ENCODE data around the gene RBMS2.

Gene RBMS2

DNA sequence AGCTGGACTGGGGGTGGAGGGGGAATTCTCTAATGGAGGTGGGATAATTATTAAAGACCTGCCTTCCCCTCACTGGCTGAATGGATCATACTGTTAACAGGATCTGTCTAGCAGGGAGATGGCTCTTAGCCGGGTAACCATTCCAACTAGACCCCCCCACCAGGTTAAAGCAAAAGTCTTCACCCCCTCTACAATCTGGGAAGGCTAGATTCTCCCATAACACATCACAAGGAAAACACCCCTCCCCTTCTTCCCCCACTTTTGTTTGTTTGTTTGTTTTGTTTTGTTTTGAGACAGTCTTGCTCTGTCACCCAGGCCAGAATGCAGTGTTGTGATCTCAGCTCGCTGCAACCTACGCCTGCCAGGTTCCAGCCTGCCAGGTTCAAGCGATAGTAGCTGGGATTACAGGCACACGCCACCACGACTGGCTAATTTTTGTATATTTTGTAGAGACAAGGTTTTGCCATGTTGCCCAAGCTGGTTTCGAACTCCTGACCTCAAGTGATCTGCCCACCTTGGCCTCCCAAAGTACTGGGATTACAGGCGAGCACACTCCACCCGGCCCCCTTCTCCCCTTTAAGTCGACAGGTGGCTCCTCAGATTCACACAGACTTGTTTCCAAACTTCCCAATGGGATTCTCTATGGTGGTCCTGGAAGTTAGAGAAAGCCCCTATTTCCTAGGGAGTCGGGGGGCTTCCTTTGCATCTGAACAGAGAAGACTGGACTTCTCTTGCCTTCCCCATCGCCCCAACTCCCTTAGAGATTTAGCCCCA is 112.0 kb downstream of the RBMS2 start:
- Mint-ChIP-seq H3K27ac (peak overlapping the region; percentile 91), H3K27me3 (no peaks in the 10 kb centered on the region), H3K9me3 (no peaks in the 10 kb centered on the region), H3K4me3 (peak overlapping the region; percentile 99), H3K4me1 (peaks cover 74% of the 10 kb centered on the region), H3K36me3 (peaks cover 37% of the 10 kb centered on the region)
- CTCF ChIA-PET, result interaction anchor here (0.6 to 4.2 kb wide), 7 partner anchors 11 to 448 kb away, joined by 3 to 34 read pairs (median 3); partner anchors contain the start of gene ATP5F1B
- DNase-seq, result no peak

GRCh38 chr12:56634242-56634836 is 112.7 kb downstream of the RBMS2 start:
- Mint-ChIP-seq H3K27ac (peak overlapping the region; percentile 91), H3K27me3 (no peaks in the 10 kb centered on the region), H3K4me3 (peak overlapping the region; percentile 99), H3K9me3 (no peaks in the 10 kb centered on the region), H3K4me1 (peaks cover 75% of the 10 kb centered on the region), H3K36me3 (peaks cover 36% of the 10 kb centered on the region)
- peak; percentile 49 for DNase-seq
- CTCF ChIA-PET, result interaction anchor here (1.3 to 4.2 kb wide), 5 partner anchors 12 to 121 kb away, joined by 3 to 34 read pairs (median 5); no protein-coding TSS in a partner anchor

DNA sequence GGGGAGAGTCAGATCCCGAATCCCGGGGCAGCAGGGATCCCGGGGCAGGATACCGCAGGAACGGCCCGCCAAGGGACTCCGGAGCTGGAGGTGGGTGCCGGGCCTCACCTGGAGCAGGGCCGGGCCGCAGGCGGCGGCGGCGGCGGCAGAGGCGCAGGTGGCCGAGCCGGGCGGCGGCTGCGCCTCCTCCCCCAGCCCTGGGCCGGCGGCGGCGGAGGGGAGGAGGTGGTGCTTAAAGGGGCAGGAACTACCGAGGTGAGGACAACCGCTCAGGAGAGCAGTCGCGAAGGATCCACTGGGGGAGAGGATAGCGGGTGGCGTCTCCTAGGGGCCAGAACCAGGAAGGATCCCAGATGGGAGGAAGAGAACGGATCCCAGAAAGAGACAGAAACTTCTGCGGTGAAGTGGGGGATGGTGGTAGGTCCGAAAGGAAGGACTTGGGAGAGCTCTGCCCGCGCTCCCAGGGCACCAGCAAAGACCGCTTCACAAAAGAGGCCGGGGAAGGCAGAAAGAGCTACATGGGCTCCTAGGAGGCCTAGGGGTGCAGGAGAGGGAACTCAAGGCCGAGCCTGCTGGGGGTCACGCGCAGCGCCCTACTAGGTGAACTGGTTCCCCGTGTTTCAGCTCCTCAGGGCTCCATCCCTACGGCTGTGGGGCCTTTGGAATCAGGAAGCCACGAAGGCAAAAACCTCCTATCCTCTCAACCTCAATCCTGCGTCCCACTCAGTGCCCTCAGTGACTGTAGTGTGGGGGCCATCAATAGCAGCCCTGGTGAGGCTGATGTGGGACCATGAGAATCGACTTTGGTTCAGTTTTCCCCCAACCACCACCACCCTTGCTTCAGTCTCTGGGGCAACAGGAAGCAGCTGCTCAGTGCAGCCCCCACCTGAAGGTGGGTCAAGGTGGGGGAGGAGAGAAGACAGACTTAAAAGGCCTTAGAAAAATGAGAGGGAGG is 113.5 kb downstream of the RBMS2 start:
- DNase-seq, result peak; percentile 82
- Mint-ChIP-seq H3K9me3 (no peaks in the 10 kb centered on the region), H3K27ac (peak overlapping the region; percentile 97), H3K4me1 (peaks cover 80% of the 10 kb centered on the region), H3K4me3 (peak overlapping the region; percentile 99), H3K36me3 (peaks cover 40% of the 10 kb centered on the region), H3K27me3 (no peaks in the 10 kb centered on the region)
- CTCF ChIA-PET, result interaction anchor here (0.8 to 4.2 kb wide), 12 partner anchors 9 to 121 kb away, joined by 3 to 34 read pairs (median 8); partner anchors contain the start of genes ATP5F1B and NACA

DNA sequence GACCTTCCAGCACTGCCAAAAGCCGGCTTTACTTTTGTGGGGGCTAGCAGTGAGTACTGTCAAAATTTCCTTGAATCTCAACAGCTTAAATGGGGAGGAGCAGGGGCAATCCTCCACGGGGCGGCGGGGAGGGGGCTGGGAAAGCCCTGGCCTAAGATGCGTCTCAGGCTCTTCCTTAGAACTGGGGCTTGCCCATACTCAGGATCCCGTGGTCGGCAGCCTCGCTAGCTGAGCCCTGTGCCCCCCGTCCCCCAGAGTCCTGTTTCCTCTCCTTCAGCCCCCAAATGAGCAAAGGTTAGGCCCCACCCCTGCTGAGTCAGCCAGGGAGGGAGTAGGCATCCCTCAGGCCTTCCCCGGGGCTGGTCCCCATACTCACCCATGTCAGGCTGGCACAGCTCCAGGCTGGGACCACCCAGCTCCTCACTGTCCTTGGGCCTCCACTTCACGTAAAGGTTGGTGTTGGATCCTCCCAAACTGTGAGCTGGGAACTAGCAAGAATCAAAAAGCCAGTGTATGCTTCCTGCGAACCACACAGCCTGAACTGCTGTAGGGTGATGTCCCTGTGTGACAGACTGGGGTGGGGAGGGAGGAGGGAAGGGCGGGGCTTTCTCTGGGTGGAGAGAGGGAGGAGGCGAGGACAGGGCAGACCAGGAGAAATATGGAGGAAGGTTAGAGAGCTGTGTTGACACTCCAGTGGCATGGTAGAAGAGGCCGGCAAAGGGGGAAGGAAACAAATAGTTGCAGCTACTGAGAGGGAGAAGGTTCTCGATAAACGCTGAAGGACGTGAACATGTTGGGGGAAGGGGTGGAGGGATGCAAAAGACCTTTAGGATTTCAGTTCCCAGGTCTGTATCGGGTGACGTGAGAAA is 114.4 kb downstream of the RBMS2 start:
- peak; percentile 93 for DNase-seq
- H3K27ac Mint-ChIP-seq, result peak overlapping the region; percentile 97
- peaks cover 42% of the 10 kb centered on the region for H3K36me3 Mint-ChIP-seq
- peaks cover 75% of the 10 kb centered on the region for H3K4me1 Mint-ChIP-seq
- CTCF ChIA-PET, result interaction anchor here (0.8 to 4.2 kb wide), 28 partner anchors 8 to 365 kb away, joined by 3 to 34 read pairs (median 6); partner anchors contain the start of genes ATP5F1B, NACA, PTGES3 and RBMS2
- no peaks in the 10 kb centered on the region for H3K27me3 Mint-ChIP-seq
- H3K4me3 Mint-ChIP-seq, result peak overlapping the region; percentile 99
- H3K9me3 Mint-ChIP-seq, result no peaks in the 10 kb centered on the region

- Mint-ChIP-seq H3K4me3 (peak overlapping the region; percentile 99), H3K9me3 (no peaks in the 10 kb centered on the region), H3K27me3 (no peaks in the 10 kb centered on the region), H3K27ac (peak overlapping the region; percentile 97), H3K4me1 (peaks cover 66% of the 10 kb centered on the region), H3K36me3 (peaks cover 44% of the 10 kb centered on the region)
- peak; percentile 96 for DNase-seq
- CTCF ChIA-PET, result interaction anchor here (0.7 to 4.2 kb wide), 28 partner anchors 9 to 365 kb away, joined by 3 to 34 read pairs (median 6); partner anchors contain the start of genes ATP5F1B, NACA, PTGES3 and RBMS2
Measured at GRCh38 chr12:56636675-56637540, 115.3 kb downstream of the RBMS2 start.

DNA sequence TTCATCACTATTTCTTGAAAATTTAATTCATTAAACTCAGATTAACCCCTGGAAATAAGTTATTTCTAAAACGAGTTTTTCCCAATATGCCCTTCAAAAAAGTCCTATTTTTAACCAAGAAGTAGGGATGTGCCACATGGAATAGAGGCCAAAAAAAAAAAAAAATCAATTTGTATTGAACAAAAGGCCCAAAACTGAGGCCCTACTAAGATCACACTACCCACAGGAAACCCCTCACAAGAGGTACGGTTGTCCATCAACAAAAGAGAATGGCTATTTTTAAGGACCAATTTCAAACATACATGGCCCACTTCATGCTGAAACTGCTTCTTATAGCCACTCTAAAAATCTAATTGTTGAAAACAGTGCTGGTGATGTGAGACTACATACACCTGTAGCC is 116.0 kb downstream of the RBMS2 start:
- peaks cover 66% of the 10 kb centered on the region for H3K4me1 Mint-ChIP-seq
- H3K36me3 Mint-ChIP-seq, result peaks cover 51% of the 10 kb centered on the region
- CTCF ChIA-PET, result interaction anchor here (1.1 kb wide), 1 partner anchor 9 kb away, joined by 3 read pairs; no protein-coding TSS in a partner anchor
- DNase-seq, result no peak
- no peaks in the 10 kb centered on the region for H3K27me3 Mint-ChIP-seq
- H3K27ac Mint-ChIP-seq, result peak overlapping the region; percentile 97
- no peaks in the 10 kb centered on the region for H3K9me3 Mint-ChIP-seq
- no peak overlapping the region for H3K4me3 Mint-ChIP-seq

DNA sequence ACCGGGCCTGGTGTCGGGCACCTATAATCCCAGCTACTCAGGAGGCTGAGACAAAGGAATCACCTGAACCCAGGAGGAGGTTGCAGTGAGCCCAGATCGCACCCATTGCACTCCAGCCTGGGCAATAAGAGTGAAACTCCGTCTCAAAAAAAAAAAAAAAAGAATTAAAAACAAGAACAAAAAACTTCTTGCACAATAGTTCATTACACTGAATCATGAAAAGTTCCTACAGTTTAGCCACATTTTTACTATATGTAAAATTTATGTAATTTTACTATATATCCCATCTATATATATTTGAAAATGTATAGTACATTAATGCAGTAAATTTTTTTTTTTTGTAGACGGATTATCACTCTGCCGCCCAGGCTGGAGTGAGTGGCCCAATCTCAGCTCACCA is 119.6 kb downstream of the RBMS2 start:
- no peak for DNase-seq
- Mint-ChIP-seq H3K4me3 (no peak overlapping the region), H3K27me3 (no peaks in the 10 kb centered on the region), H3K36me3 (peaks cover 68% of the 10 kb centered on the region), H3K27ac (no peak overlapping the region), H3K4me1 (peaks cover 65% of the 10 kb centered on the region), H3K9me3 (no peaks in the 10 kb centered on the region)
- CTCF ChIA-PET, result no interaction called here

DNA sequence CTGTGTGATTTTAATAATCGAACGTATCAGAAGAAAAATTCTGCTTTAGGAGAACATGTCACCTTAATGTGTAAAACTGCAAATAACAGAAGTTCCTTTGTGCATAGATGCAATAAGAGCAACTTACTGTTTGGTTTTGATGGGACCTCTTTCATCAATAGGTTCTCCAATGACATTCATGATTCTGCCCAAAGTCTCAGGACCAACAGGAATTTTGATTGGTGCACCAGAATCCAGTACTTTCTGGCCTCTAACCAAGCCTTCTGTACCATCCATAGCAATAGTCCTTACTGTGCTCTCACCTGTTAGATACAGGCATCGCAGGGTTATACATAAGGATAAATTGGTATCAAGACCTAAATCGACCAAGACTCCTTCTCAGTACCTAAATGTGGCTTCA is 123.0 kb downstream of the RBMS2 start:
- Mint-ChIP-seq H3K9me3 (no peaks in the 10 kb centered on the region), H3K4me1 (peaks cover 41% of the 10 kb centered on the region), H3K36me3 (peaks cover 47% of the 10 kb centered on the region), H3K27me3 (no peaks in the 10 kb centered on the region), H3K27ac (peak overlapping the region; percentile 96), H3K4me3 (peak overlapping the region; percentile 92)
- CTCF ChIA-PET, result interaction anchor here (1.4 to 2.8 kb wide), 3 partner anchors 8 to 78 kb away, joined by 3 to 18 read pairs (median 14); no protein-coding TSS in a partner anchor
- no peak for DNase-seq

- Mint-ChIP-seq H3K36me3 (peaks cover 42% of the 10 kb centered on the region), H3K4me3 (peak overlapping the region; percentile 92), H3K9me3 (no peaks in the 10 kb centered on the region), H3K27me3 (no peaks in the 10 kb centered on the region), H3K4me1 (peaks cover 38% of the 10 kb centered on the region), H3K27ac (peak overlapping the region; percentile 96)
- no peak for DNase-seq
- CTCF ChIA-PET, result interaction anchor here (0.7 to 2.8 kb wide), 5 partner anchors 9 to 78 kb away, joined by 3 to 18 read pairs (median 5); no protein-coding TSS in a partner anchor
Measured at GRCh38 chr12:56645201-56645716, 123.6 kb downstream of the RBMS2 start.

Measured in activated naive CD4-positive, alpha-beta T cell treated with anti-CD3 and anti-CD28 coated beads, Interleukin-2, amount 10 ng/mL, durations not matched to agents 7 days and 5 days (primary cell).